Stimulated activated CD4-positive, alpha-beta T cell treated with anti-CD3 and anti-CD28 coated beads, Interleukin-15, amount 100 ng/mL, for 24 hours (primary cell): ENCODE results near the gene CDH4.
A peak's percentile ranks its signal among the peaks of the same experiment; 100 is the strongest.

Experiments
- DNase-seq: peaks from one replicate; pipeline ENCODE4 v3.0.0-alpha.2; 2020

Gene CDH4

DNA sequence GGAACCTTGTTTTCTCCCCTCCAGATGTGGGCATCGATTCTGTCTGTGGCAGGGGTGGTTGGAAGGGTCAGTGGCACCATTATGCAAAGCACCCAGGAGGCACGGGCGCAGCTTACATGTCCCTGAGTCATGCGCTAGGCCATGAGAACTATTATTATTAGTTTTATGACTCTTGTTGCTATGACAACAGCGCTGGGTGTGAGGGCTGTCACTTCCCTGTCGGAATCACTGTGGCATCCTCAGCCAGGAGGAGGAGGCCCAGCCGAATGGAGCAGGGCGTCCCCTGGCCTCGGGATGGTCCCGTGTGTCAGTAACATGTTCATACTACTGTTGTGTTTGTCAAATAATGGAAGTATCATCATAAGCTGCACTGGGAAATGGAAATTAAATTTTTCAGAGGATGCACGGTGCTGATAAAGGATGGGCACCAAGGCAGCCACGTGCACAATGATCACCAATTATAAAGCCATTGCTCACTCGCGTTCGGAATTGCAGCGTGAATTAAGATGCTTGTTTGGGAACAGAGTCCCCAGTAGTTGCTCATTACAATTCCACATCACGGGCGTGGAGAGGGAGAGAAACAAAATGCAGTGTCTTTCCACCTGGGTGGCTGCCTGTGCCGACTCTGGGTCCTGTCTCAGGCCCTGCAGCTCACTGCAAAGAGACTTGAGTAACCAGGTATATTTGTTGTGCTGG is 247.9 kb downstream of the CDH4 start:
- DNase-seq, result no peak

DNA sequence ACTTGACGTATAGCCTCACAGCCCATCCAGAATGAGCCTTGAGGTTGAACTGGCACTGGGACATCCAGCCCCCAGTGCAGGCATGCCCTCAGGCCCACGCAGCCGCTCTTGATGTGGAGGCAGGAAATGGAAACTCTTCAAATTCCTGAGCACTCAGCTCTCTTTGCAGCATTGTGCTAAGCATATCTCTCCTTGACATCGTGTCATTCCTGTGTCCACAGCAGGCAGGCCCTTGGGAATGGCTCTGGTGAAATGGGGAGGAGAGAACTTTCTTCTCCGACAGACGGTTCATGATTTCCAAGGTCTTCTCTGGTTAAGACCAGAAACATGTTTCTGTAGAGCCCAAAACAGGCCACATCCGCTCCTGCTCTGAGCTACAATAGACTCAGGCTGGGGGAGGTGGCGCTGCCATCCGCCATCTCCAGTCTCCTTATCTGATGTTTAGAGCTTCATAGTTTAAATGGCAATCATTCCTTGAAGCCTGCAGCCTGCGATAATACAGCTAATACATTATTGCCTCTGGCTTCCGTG is 248.8 kb downstream of the CDH4 start:
- DNase-seq, result peak; percentile 48

DNA sequence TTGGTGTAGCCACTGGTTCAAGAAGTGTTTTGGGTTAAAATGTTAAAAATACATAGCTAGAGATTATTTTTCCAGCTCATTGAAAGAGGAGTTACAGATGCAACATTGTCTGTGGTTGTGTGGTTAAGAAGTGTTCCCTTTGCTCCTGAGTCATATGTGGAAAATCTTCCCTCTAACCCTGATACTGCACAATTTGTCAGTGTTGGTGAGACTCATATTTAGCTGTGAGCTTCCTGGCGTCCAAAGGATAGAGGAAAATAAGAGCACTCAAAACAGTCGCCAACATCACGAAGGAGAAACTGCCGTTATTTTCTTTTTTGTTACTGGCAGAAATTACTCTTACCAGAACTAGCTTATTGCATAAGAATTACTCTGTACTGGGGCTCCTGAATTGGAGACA is 250.4 kb downstream of the CDH4 start:
- DNase-seq, result no peak

DNA sequence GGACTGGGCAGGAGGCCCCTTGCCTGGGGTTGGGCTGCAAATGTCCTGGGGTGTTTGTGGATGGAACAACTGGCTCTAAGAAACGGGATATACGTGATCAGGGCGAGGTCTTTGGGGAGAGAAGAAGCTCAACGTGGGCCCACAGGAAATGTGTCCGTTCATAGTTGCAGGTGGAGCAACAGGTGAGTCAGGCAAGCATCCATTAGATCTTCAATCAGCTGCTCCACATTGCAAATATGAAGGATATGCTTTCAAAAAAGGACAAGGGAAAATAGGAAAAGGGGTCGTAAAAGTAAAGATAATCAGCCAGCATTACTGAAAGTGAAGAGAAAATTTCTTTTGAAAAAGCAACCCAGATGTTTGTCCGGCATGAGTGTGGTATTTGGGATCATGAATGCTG is 251.0 kb downstream of the CDH4 start:
- DNase-seq, result no peak

DNA sequence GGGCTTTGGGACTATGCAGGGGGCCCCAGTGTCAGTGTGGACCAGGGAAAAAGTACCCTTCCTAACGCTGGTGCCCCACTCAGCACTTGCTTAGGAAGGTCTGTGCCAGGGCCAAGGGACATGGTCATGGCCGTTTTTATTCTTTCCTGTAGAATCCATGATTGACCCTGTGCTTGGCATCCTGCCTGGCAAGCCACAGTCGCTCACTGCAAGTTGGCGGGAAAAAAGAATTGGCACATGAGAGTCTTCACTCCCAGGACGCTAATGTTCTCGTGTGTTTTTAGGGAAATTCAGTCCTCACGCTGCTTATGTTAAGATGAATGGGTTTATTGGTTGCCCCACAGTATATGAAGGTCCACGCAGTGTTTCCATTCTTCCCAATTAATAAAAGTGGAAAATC is 253.4 kb downstream of the CDH4 start:
- DNase-seq, result no peak

DNA sequence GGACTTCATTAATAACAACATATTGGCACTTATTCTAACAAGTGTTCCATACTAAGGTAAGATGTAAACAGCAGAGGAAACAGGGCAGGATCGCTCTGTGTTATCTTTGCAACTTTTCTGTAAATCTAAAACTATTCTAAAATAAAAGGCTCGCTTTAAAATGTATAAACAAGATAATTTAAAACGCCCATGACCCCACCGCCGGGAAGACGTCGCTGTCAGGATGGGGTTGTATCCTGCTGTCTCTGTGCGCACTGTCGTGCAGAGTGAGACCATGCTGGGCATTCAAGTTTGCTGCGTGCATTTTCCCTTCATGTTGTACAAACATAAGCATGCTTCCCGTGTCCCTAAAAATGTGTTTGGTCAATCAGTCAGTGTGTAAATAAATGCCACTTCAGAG is 255.7 kb downstream of the CDH4 start:
- no peak for DNase-seq

DNA sequence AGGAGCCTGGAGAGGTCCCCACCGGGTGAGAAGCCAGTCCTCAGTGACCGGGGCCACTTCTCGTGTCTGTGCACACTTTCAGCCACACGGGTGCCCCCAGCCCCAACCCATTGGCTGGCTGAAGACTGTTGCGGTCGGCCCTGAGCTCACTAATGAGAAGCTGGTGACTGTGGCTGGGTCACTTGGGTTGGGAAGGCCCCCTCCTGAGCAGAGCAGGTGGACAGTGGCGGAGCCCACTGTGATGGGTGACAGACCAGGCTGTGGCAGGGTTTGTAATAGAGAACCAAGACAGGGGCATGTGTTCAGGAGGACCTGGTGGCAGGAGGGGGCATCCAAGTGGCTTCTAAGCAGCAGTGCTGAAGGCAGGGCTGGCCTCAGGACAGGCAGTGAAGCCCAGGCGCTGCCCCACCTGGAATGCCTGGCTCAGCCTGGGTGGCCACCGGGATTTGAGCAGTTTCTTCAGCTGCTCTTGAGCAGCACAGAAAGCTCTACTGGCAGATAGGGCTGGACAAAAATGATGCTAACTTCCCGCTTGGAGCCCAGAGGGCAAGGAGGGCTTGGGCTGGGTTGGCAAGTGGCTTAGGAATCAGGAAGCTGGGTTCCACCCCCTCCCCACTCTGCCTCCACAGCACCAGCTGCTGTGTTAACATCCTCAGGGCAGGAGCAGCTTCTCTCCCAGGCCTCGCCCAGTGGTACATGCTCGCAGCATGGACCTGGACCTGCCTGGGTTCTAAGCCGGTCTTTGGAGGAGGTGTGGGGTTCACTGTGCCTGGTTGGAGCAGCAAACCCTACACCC is 256.4 kb downstream of the CDH4 start:
- no peak for DNase-seq

DNA sequence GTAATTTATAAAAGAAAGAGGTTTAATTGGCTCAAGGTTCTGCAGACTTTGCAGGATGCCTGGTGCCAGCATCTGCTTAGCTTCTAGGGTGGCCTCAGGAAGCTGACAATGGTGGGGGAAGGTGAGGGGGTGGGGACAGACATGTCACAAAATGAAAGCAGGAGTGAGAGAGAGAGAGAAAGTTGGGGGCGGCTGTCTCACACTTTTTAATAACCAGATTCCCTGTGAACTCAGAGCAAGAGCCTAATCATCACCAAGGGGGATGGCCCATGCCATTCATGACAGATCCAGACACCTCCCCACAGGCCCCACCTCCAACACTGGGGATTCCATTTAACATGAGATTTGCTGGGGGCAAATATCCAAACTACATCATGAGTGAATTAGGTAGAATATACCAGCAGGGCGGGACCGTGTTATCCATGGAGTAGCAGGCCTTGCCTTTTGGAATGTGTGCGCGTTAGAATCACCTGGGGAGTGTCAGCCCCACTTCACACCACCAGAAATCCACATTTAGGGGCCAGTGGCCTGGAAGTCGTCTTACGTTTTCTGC is 258.8 kb downstream of the CDH4 start:
- DNase-seq, result peak; percentile 37

DNA sequence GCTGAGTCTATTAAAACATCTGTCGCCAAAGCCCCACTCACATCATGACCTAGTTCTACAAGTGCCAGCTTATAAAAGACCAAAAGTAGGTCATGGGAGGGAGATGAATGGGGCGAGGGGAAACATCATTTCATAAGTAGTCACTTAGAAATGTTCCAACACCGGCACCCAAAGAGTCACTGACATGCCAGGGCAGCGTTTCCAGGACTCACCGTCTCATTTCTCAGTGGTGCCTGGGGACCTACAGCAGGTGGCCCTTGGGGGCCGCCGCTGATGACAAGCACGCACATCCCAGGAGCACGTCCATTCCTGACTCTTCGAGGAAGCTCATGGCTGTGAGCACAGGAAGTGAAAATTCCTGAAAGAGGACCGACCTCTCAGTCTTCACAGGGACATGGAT is 260.4 kb downstream of the CDH4 start:
- DNase-seq, result no peak

DNA sequence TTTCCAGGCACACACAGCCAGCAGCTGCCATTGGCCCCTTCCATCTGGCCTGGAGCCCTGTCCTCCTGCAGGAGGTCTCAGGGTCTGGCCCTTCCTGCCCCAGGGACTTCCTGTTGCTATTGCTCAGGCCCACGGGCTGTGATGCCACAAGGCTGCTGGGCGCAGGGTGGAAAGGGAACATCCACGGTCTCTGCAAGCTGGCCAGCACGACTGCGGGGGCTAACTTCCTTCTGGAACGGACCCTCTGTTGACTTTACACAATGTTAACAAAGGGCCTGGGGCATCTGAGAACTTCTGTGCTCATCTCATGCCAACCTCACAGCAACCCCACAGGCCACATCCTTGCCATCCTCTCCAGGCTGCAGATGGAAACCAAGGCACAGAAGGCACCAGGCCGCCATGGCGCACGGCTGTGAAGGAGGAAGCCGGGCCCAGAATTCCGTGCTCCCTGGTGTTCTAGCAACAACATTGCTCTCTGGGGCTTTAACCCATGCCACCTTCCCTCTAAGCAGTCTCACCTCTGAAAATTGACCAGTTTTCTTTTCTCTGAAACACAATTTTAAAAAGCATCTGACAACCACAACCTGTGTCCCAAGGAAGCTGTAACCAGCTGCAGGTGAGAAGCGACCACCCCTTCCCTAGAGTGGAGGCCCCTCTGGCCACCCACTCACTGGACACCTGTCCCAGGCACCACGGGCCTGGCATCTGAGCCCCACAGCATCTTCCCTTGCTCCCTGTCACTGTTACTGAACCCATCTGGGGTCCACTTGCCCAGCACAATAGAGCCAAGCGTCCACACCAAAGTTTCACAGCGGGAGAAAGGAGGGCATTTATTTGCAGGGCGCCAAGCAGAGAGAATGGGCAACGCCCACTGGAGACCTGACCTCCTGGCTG is 261.3 kb downstream of the CDH4 start:
- no peak for DNase-seq

DNA sequence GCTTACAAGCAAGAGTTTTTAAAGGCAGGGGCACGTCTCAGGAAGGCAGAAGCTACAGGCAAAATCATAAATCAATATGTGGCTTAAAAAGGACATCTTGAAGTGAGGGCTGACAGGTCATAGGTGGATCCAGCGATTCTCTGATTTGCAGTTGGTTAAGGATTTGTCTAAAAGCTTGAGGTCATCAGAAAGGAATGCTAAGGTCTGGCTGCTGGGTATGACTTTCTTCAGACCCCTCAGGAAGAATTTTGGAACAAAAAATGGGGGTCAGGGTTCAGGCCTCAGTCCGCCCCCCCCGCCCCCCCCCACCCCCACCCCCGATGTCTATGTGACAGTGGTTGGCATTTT is 261.9 kb downstream of the CDH4 start:
- no peak for DNase-seq

DNA sequence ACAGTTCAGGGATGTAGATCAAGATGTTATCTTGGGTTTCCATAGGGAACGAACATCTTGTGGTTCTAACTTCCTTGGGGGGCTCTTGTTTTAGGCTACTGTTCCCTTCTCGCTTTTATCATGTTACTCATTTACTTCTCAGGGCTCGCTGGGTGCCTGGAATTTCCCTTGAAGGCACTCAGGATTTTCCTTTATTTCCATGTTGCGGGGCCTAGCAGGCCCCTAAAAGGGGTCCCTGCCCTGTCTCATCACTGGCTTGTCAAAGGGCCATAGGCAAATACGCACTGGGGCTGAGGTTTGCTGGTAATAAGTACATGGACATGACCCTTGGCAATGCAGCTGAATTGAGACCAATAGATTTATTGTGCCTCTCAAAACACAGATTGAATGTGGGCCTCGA is 262.3 kb downstream of the CDH4 start:
- no peak for DNase-seq

DNA sequence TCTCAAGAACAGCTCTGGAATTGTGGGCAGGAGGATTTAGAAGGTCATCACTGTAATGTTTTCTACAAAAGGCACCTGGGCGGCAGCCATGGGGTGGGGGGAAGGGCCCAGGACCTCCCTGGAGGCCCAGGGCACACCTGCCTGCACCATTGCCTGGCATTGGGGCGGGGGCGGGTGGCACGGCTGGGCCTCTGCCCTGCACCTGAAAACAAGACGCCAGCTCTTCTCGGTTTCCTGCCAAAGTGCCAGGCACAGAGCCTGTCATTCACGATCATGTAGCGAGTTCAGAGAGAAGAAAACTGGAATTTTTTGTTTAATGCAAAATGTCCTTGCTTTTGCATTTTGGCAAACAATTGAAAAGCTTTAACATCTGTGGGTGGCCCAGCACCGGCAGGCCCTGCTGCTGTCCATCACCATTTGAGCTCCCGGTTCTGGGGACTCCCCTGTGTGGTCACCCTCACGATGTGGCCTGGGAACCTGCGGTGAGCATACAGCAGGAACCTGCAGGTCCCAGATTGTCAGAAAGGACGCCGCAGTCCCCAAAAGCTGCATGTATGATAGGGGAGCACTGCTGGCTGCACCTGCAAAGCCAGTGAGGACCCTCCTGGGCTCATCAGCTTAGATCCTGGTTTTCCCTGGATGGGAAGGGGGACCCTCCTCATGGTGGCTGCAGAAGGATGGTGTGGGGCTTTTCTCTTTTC is 262.9 kb downstream of the CDH4 start:
- DNase-seq, result no peak

DNA sequence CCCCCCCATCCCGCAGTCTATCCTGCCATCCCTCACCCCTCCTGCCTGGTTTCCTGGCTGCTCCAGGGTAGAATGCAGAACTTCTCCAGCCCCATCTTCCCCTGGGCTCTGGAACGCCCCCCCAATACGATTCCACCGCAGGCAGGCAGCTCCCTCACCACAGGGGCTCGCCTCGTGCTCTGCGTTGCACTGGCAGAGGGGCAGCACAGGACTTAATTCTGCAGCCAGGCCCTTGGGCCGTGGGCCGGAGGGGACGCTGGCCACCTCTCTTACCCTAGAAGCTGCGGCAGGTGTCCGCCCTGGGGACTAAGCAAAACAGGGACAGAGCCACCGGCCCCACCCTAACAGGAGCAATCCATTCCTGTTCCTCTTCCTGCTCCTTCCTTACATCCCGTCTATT is 263.9 kb downstream of the CDH4 start:
- no peak for DNase-seq

DNA sequence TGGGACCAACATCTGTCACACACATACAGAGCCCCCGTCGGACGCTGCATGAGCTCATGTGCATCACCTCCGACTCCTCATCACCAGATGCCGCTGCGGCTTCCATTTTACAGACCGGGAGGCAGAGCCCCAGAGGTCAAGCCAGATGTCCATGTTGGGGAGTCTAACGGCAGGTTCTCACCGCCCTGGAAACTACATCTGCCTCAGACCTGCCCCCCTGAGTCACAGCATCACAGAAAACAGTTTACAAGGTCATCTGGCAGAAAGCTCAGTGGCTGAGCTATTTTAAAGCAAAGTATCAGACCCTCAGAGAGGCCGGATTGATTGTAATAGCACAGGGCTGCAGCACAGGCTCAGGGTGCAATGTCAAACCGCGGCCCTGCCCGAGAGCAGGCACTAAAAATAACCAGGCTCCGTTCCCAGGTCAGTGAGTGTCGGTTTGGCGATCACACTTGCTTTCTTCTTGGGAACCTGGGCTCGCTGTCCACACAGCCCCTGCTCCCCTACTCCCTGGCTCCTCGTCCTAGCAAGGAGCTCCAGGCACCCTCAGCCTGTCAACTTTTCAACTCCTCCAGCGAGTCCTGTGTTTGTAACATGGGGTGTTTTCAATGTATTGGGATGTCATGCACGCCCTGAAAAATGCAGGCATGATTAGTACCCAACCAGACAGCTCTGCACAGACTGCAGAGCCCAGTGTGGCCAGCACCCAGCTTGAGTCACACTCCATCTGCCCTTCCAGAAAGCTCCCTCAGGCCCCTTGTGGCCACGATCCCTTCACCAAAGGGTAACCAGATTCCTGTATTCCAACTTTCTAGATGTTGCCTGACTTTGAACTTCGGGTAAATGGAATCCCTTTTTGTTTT is 264.5 kb downstream of the CDH4 start:
- DNase-seq, result no peak

DNA sequence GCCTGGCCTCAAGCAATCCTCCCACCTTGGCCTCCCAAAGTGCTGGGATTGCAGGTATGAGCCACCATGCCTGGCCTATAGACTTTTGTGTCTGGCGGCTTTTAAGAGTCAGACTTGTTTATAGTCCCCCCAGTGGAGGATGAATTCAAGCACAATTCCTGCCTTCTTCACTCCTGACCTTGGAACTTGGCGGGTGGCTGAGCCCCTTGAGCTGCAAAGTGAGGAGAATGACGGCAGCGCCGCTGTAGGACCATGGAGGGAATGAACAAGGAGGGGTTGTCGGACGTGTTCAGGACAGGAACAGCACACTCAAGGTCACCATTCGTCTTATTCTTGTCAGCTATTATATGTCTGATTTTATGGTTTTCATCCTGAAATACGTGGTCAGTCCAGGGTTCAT is 265.4 kb downstream of the CDH4 start:
- no peak for DNase-seq

DNA sequence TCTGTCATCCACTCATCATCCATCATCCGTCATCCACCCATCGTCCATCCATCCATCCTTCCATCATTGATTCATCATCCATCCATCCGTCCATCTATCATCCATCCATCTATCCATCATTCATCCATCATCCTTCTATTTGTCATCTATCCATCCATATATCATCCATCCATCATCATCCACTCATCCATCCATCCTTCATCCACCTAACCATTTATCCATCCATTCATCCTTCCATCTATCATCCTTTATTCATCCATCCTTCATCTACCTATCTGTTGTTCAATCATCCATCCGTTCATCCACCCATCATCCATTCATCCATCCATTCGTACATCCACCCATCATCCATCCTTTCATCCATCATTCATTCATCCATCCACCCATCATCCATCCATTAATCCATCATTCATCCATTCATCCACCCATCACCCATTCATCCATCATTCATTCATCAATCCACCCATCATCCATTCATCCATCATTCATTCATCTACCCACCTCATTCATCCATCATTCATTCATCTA is 266.4 kb downstream of the CDH4 start:
- no peak for DNase-seq

DNA sequence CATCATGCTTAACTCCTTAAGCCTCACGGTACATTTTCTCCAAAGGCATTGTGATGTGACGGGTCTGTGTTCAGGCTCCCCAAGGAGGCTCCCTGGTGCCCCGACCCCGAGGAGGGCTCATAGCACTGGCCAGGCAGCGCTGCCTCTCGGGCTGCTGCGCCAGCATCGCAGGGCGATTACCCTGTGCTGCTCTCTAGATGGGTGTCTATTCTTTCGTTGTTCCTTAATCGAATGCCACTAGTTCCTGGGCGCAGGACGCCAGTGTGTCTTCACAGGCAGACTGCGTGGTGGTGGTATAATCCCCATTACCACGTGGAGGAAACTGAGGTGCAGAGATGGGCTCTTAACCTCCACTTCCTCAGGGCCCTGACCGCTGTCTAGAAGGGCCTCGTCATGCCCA is 267.4 kb downstream of the CDH4 start:
- DNase-seq, result no peak

DNA sequence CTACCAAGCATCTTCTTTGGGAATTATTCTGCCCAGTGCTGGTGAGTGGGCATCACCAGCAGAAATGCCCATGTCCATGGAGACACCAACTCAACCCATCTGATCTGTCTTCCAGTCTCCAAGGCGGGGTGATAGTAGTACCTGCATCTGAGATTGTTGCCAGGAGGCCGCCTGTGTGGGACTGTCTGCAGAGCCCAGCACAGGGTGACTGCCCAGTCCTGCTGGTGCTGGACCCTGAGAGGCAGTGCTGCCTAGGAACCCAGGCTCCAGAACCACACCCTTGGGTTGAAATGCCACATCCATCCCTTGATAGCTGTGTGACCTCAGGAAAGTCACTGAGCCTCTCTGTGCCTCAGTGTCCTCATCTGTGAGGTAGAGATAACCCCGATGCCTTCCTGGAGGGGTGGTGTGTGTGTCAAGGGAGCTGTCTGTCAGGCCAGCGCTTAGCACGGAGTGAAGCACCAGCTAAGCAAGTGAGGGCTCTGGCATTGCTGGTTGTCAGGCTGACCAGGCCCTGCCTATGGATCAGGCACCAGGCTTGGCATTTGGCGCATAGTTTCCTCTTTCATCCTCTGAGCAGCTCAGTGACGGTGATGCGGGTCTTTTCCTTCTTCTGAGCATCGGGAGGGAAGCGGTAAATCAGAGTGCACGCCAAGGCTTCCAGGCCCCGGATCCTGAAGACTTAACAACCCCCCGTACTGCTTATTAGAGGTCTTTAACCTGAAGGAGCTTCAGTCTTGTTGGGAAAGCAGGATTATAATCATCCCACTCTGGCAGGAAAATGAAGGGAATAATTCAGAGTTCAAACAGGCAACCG is 268.2 kb downstream of the CDH4 start:
- no peak for DNase-seq

DNA sequence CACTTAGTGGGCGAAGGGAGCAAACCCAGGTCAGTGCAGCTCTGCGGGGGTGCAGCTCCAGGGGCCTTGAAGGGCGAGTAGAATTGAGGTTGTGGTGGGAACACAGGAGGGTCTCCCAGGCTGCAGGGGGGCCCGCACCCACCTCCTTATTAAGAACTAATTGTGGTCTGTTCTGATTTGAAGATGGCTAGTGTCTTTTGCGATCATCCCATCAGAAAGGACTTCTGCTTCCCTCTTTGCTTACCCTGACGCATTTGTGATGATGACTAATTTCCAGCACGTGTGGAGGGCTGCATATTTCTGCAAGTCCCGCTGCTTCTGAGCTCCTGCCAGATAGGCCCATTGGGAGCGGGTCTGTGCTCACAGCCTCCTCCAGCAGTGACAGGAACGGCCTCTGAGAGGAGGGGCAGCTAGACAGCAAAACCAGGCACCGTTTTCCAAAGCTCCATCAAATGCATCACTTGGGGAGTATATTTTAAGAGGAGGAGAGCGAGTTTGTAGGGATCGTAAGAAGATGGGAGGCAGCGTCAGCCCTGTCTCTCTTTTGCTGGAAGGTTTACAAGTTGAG is 268.9 kb downstream of the CDH4 start:
- no peak for DNase-seq
